ENCODE measurements around the gene OR2A42.
"Not testable (repeated sequence)": the region's sequence is repeated elsewhere in the genome, so short reads cannot be mapped to it uniquely, and the experiment has no call there.

- TF ChIP-seq CTCF, POLR2A (IDR thresholded peaks at IDR 0.05): not testable (repeated sequence)
Measured at GRCh38 chr7:144219149-144219548, 20.3 kb downstream of the OR2A42 start.
